Mesendoderm (in vitro differentiated cells): ENCODE measurements around the gene EIF3I.
A peak's percentile ranks its signal among the peaks of the same experiment; 100 is the strongest.

Experiments used
- DNase-seq: peaks from one replicate; pipeline ENCODE4 v3.0.0; 2013
- H2AK5ac ChIP-seq: 2 replicates; pipeline ENCODE4 v1.6.1; 2013; ENCODE audit warnings: low read length, inconsistent platforms
- H2BK120ac ChIP-seq: 2 replicates; pipeline ENCODE4 v1.6.1; 2013; ENCODE audit warnings: low read depth, mild to moderate bottlenecking, low read length, moderate library complexity, mixed read lengths
- H2BK15ac ChIP-seq: replicated peaks from 2 replicates; pipeline ENCODE4 v1.6.1; 2013; ENCODE audit warnings: low read depth, mild to moderate bottlenecking, moderate library complexity
- H2BK5ac ChIP-seq: 2 replicates; pipeline ENCODE4 v1.6.1; 2013; ENCODE audit warnings: low read length, inconsistent platforms
- H3K18ac ChIP-seq: 2 replicates; pipeline ENCODE4 v1.6.1; 2013; ENCODE audit warnings: mild to moderate bottlenecking, low read length, mixed read lengths
- H3K23ac ChIP-seq: one replicate; pipeline ENCODE4 v1.6.1; 2013; ENCODE audit warnings: low read length
- H3K27ac ChIP-seq: 2 replicates; pipeline ENCODE4 v1.5.1; 2013; ENCODE audit warnings: low read depth, mild to moderate bottlenecking, inconsistent platforms, low read length, moderate library complexity
- H3K27me3 ChIP-seq: 2 replicates; pipeline ENCODE4 v1.6.1; 2013; ENCODE audit warnings: low read length, control low read depth, mild to moderate bottlenecking, inconsistent platforms; ENCODE audit not compliant: insufficient read depth, poor library complexity
- H3K36me3 ChIP-seq: 2 replicates; pipeline ENCODE4 v1.6.1; 2013; ENCODE audit warnings: low read length, inconsistent platforms; ENCODE audit not compliant: control insufficient read depth, insufficient read depth
- H3K4ac ChIP-seq: one replicate; pipeline ENCODE4 v1.6.1; 2013; ENCODE audit warnings: low read depth, mild to moderate bottlenecking, low read length, moderate library complexity
- H3K4me1 ChIP-seq: 2 replicates; pipeline ENCODE4 v1.6.1; 2013; ENCODE audit warnings: low read depth, low read length, inconsistent platforms; ENCODE audit not compliant: control insufficient read depth
- H3K4me2 ChIP-seq: 2 replicates; pipeline ENCODE4 v1.6.1; 2013; ENCODE audit warnings: low read length
- H3K4me3 ChIP-seq: 2 replicates; pipeline ENCODE4 v1.5.1; 2013; ENCODE audit warnings: mild to moderate bottlenecking, low read length
- H3K56ac ChIP-seq: one replicate; pipeline ENCODE4 v1.6.1; 2013; ENCODE audit warnings: low read length
- H3K79me1 ChIP-seq: 2 replicates; pipeline ENCODE4 v1.6.1; 2013; ENCODE audit warnings: low read length, inconsistent platforms
- H3K79me2 ChIP-seq: 2 replicates; pipeline ENCODE4 v1.6.1; 2013; ENCODE audit warnings: mild to moderate bottlenecking, low read length; ENCODE audit not compliant: control insufficient read depth, insufficient read depth
- H3K9ac ChIP-seq: 2 replicates; pipeline ENCODE4 v1.6.1; 2013; ENCODE audit warnings: low read length, inconsistent platforms
- H4K5ac ChIP-seq: one replicate; pipeline ENCODE4 v1.6.1; 2013; ENCODE audit warnings: low read length
- H4K8ac ChIP-seq: one replicate; pipeline ENCODE4 v1.6.1; 2013; ENCODE audit warnings: low read depth, mild to moderate bottlenecking, control low read depth, low read length, moderate library complexity
- WGBS: extraction: QIAGEN DNeasy Blood & Tissue Kit; methylation state at CpG from one replicate; pipeline ENCODE4 v1.1.7; 2013; ENCODE audit warnings: low lambda C conversion rate, missing lambda C conversion rate; ENCODE audit not compliant: insufficient coverage; ENCODE audit errors: extremely low coverage; 5-methylcytosine and 5-hydroxymethylcytosine counted together

EIF3I gene

DNA sequence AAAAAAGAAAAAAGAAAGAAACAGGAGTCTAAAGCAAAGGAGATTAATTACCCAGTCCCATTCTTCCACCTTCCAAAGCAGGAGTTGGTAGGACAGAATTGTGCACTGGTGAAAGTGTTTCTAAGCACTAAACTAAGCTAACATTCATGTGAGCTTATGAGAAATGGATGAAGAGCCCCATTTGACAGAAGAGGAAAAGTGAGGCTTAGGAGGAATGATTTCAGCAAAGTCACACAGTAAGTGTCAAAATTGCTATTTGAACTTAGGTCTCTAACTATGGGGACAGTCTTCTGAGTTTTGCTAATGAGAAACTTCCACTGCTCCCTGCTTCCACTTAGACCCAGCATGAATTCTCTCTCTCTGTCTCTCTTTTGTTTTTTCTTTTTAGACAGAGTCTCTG, 47.5 kb downstream of the EIF3I start:
- no peak overlapping the region for H3K18ac ChIP-seq
- no peaks in the 10 kb centered on the region for H3K79me1 ChIP-seq
- H3K79me2 ChIP-seq, result no peaks in the 10 kb centered on the region
- no peak overlapping the region for H2AK5ac ChIP-seq
- no peak overlapping the region for H3K4ac ChIP-seq
- H3K56ac ChIP-seq, result no peak overlapping the region
- H3K4me2 ChIP-seq, result no peak overlapping the region
- H4K5ac ChIP-seq, result no peak overlapping the region
- no peak overlapping the region for H2BK120ac ChIP-seq
- H3K4me3 ChIP-seq, result no peak overlapping the region
- DNase-seq, result no peak
- no peak overlapping the region for H3K23ac ChIP-seq
- peaks cover 5% of the 10 kb centered on the region for H3K4me1 ChIP-seq
- H3K36me3 ChIP-seq, result no peaks in the 10 kb centered on the region
- H2BK15ac ChIP-seq, result no peak overlapping the region
- no peaks in the 10 kb centered on the region for H3K27me3 ChIP-seq
- no peak overlapping the region for H3K9ac ChIP-seq
- H4K8ac ChIP-seq, result no peak overlapping the region
- H3K27ac ChIP-seq, result no peak overlapping the region
- no peak overlapping the region for H2BK5ac ChIP-seq

DNA sequence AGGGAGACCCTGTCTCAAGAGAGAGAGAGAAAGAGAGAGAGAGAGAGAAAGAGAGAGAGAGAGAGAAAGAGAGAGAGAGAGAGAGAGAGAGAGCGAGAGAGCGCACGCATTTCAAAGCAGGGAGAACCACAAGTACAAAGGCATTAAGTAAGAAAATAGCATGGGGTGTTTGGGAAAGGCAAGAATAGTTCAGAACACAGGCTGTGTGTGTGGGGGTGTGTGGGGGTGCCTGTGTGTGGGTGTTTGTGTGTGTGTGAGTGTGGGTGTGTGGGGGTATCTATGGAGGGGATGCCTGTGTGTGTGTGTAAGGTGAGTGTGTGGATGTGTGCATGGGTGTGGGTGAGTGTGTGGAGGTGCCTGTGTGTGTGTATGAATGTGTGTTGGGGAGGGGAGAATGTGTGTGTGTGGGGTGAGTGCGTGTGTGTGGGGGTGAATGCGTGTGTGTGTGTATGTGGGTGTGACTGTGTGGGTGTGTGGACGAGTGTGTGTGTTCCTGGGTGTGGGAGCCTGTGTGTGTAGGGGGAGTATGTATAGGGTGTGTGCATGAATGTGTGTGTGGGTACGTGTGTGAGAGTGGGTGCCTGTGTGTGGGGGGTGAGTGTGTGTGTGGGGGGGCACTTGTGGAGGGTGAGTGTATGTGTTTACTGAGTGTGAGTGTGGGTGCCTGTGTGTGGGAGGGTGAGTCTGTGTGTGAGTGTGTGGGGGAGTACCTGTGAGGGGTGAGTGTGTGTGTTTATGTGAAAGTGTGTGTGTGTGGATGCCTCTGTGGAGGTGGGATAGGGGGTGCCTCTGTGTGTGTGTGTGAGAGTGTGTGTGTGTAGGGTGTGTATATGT, 50.6 kb downstream of the EIF3I start:
- WGBS, result 100% methylated on average over 3 of the region's 7 CpGs

GRCh38 chr1:32273391-32274208, 51.4 kb downstream of the EIF3I start:
- Histone ChIP-seq H3K23ac (no peak overlapping the region), H2AK5ac (no peak overlapping the region), H2BK120ac (no peak overlapping the region), H3K4me2 (no peak overlapping the region), H3K4me3 (no peak overlapping the region), H3K4me1 (peaks cover 7% of the 10 kb centered on the region), H3K79me2 (no peaks in the 10 kb centered on the region), H4K5ac (no peak overlapping the region), H4K8ac (no peak overlapping the region), H2BK5ac (no peak overlapping the region), H3K56ac (peak overlapping the region; percentile 70), H3K4ac (peak overlapping the region; percentile 26), H2BK15ac (no peak overlapping the region), H3K79me1 (no peaks in the 10 kb centered on the region), H3K18ac (no peak overlapping the region), H3K9ac (no peak overlapping the region), H3K27ac (no peak overlapping the region), H3K36me3 (no peaks in the 10 kb centered on the region), H3K27me3 (no peaks in the 10 kb centered on the region)
- WGBS, result 100% methylated on average over 1 of the region's 10 CpGs
- peak; percentile 92 for DNase-seq

More for the DNA sequence above, 50.6 kb downstream of the EIF3I start:
- Histone ChIP-seq H3K79me1 (no peaks in the 10 kb centered on the region), H3K36me3 (no peaks in the 10 kb centered on the region), H4K5ac (no peak overlapping the region), H3K27me3 (no peaks in the 10 kb centered on the region), H3K56ac (peak overlapping the region; percentile 70), H3K4me1 (peaks cover 7% of the 10 kb centered on the region), H2BK15ac (no peak overlapping the region), H3K23ac (no peak overlapping the region), H2BK120ac (no peak overlapping the region), H3K79me2 (no peaks in the 10 kb centered on the region), H2AK5ac (no peak overlapping the region), H3K18ac (no peak overlapping the region), H2BK5ac (no peak overlapping the region), H3K4me3 (no peak overlapping the region), H3K4me2 (no peak overlapping the region), H3K4ac (no peak overlapping the region), H3K27ac (no peak overlapping the region), H4K8ac (no peak overlapping the region), H3K9ac (no peak overlapping the region)
- no peak for DNase-seq

GRCh38 chr1:32274646-32275340, 52.6 kb downstream of the EIF3I start:
- H3K4ac ChIP-seq, result no peak overlapping the region
- no peaks in the 10 kb centered on the region for H3K36me3 ChIP-seq
- no peak overlapping the region for H2AK5ac ChIP-seq
- no peak overlapping the region for H3K23ac ChIP-seq
- H3K9ac ChIP-seq, result peak overlapping the region; percentile 6
- H3K56ac ChIP-seq, result peak overlapping the region; percentile 68
- no peaks in the 10 kb centered on the region for H3K27me3 ChIP-seq
- H3K18ac ChIP-seq, result no peak overlapping the region
- WGBS, result no CpG with 5 or more reads among the region's 31 CpGs
- no peak overlapping the region for H2BK15ac ChIP-seq
- peaks cover 7% of the 10 kb centered on the region for H3K4me1 ChIP-seq
- H3K79me1 ChIP-seq, result no peaks in the 10 kb centered on the region
- H4K8ac ChIP-seq, result no peak overlapping the region
- peak; percentile 21 for DNase-seq
- peak overlapping the region; percentile 24 for H3K4me2 ChIP-seq
- no peak overlapping the region for H4K5ac ChIP-seq
- no peaks in the 10 kb centered on the region for H3K79me2 ChIP-seq
- no peak overlapping the region for H3K27ac ChIP-seq
- no peak overlapping the region for H2BK5ac ChIP-seq
- H3K4me3 ChIP-seq, result no peak overlapping the region
- H2BK120ac ChIP-seq, result no peak overlapping the region

GRCh38 chr1:32275424-32275823, 53.2 kb downstream of the EIF3I start:
- Histone ChIP-seq H3K4ac (no peak overlapping the region), H3K27me3 (no peaks in the 10 kb centered on the region), H3K79me1 (no peaks in the 10 kb centered on the region), H2BK15ac (no peak overlapping the region), H3K27ac (no peak overlapping the region), H2BK120ac (no peak overlapping the region), H3K23ac (no peak overlapping the region), H3K56ac (peak overlapping the region; percentile 68), H4K5ac (no peak overlapping the region), H3K18ac (no peak overlapping the region), H3K79me2 (no peaks in the 10 kb centered on the region), H3K4me1 (peaks cover 7% of the 10 kb centered on the region), H3K4me2 (peak overlapping the region; percentile 24), H3K4me3 (no peak overlapping the region), H2BK5ac (no peak overlapping the region), H3K36me3 (no peaks in the 10 kb centered on the region), H3K9ac (peak overlapping the region; percentile 6), H4K8ac (no peak overlapping the region), H2AK5ac (no peak overlapping the region)
- no CpG with 5 or more reads among the region's 41 CpGs for WGBS
- DNase-seq, result peak; percentile 27
